Measurements from ENCODE around the gene OLFM3. TPM values are rescaled to one million over a fixed set of nuclear protein-coding genes. Genes with fewer than 3 reads are reported as not detected.

Gene OLFM3
- total and polyA plus RNA-seq, 2 donors (not counting 3 experiments of a cell fraction or from before 2014, with no cell fraction given), result not detected

- no peaks in the 10 kb centered on the region for H3K4me1 ChIP-seq (ENCODE audit: control insufficient read depth, extremely low read depth, insufficient read depth, low read length)
- H3K9me1 ChIP-seq (replicated peaks; ENCODE audit: control insufficient read depth, extremely low read depth, insufficient read depth, low read length), result no peaks in the 10 kb centered on the region
- TF ChIP-seq POLR2A (IDR thresholded peaks at IDR 0.05; ENCODE audit: low read depth, low read length), result no peak
- no peak for TF ChIP-seq GATA2 (IDR thresholded peaks at IDR 0.05; ENCODE audit: insufficient read depth, insufficient read length, low read depth, low read length)
- no peak for TF ChIP-seq JUN (IDR thresholded peaks at IDR 0.05; ENCODE audit: borderline replicate concordance, insufficient read depth, insufficient read length, low read depth)
- TF ChIP-seq MAX (IDR thresholded peaks at IDR 0.05; ENCODE audit: insufficient read depth, insufficient read length), result no peak
- no peak for TF ChIP-seq MYC (IDR thresholded peaks at IDR 0.05; ENCODE audit: low read depth, low read length)
- TF ChIP-seq, protein P1, sequence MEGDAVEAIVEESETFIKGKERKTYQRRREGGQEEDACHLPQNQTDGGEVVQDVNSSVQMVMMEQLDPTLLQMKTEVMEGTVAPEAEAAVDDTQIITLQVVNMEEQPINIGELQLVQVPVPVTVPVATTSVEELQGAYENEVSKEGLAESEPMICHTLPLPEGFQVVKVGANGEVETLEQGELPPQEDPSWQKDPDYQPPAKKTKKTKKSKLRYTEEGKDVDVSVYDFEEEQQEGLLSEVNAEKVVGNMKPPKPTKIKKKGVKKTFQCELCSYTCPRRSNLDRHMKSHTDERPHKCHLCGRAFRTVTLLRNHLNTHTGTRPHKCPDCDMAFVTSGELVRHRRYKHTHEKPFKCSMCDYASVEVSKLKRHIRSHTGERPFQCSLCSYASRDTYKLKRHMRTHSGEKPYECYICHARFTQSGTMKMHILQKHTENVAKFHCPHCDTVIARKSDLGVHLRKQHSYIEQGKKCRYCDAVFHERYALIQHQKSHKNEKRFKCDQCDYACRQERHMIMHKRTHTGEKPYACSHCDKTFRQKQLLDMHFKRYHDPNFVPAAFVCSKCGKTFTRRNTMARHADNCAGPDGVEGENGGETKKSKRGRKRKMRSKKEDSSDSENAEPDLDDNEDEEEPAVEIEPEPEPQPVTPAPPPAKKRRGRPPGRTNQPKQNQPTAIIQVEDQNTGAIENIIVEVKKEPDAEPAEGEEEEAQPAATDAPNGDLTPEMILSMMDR (IDR thresholded peaks at IDR 0.05; ENCODE audit: extremely low read depth in 1 of 2, insufficient read depth in 1 of 2, low read depth in 1 of 2, low read length in 2 of 2), result no peak
- no peak for TF ChIP-seq EZH2 (IDR thresholded peaks at IDR 0.05; ENCODE audit: borderline replicate concordance, low read depth, low read length, severe bottlenecking)
- TF ChIP-seq POLR2AphosphoS5 (IDR thresholded peaks at IDR 0.05; ENCODE audit: insufficient read depth, low read depth, low read length), result no peak
- TF ChIP-seq FOS (IDR thresholded peaks at IDR 0.05; ENCODE audit: borderline replicate concordance, insufficient read depth, low read length), result no peak
- no peaks in the 10 kb centered on the region for H3K36me3 ChIP-seq (ENCODE audit: control insufficient read depth in 2 of 2, extremely low read depth in 1 of 2, insufficient read depth in 2 of 2, low read length in 2 of 2)
- no peak overlapping the region for H3K4me2 ChIP-seq (ENCODE audit: insufficient read depth, low read length)
- no peak overlapping the region for H3K4me3 ChIP-seq (replicated peaks in 1 of 3; ENCODE audit: insufficient read depth in 1 of 3, low read depth in 1 of 3, low read length in 3 of 3)
- ChIA-PET POLR2A (no interaction called here), CTCF (no interaction called here)
- H3K27me3 ChIP-seq (ENCODE audit: control insufficient read depth in 2 of 2, insufficient read depth in 2 of 2, low read length in 2 of 2), result peaks cover 0 to 2% of the 10 kb centered on the region in 2 experiments
- no peaks in the 10 kb centered on the region for H3K9me3 ChIP-seq (replicated peaks; ENCODE audit: control insufficient read depth, insufficient read depth, low read length)
- no TSS peak for BruUV-seq (replicated peaks)
- no peak for DNase-seq (ENCODE audit: low read depth, low spot score)
- dilution Hi-C loops (cut with MboI; ENCODE audit: extremely low pct_ligation_motif_present, low sequenced_read_pairs), result no loop called here
- FAIRE-seq, result no peak
- no peaks in the 10 kb centered on the region for H3K79me2 ChIP-seq (ENCODE audit: control insufficient read depth, insufficient read depth, low read length)
- intact Hi-C loops (cut with micrococcal nuclease), result no loop called here
- no peak overlapping the region for H3K27ac ChIP-seq (ENCODE audit: insufficient read depth, low read depth, low read length)
- H2AFZ ChIP-seq (ENCODE audit: low read depth, low read length), result no peak overlapping the region
- no peak overlapping the region for H3K9ac ChIP-seq (replicated peaks; ENCODE audit: extremely low read depth, insufficient read depth, low read length)
- H4K20me1 ChIP-seq (replicated peaks; ENCODE audit: control insufficient read depth, extremely low read depth, insufficient read depth, low read length), result no peaks in the 10 kb centered on the region
Observed at GRCh38 chr1:101953623-101954022, 43.1 kb downstream of the OLFM3 start.

Measured in endothelial cell of umbilical vein (primary cell).